CD4-positive, alpha-beta T cell treated with Interleukin-10 for 1 hour (primary cell): Measurements from ENCODE around the gene NDUFA3.

Source experiments
- DNase-seq: peaks from one replicate; pipeline ENCODE4 v3.0.0-alpha.2; 2020

NDUFA3 gene

DNA sequence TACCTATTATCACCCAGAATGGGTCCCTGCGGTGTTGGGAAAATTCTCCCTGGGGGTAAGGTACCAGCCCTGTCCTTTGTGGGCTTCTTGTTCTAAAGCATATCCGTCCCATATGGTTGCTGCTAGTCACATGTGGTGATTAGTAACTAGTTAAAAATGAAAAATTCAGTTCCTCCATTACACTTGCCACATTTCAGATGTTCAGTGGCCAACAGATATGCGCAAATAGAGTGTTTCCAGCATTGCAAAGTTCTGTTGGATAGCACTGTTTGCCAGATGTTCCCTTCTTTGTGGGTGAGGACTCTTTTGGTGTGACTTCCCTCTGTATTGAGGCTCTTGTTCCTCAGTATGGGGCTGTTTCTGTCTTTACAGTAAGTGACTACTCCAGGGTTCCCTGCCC is 38.7 kb downstream of the NDUFA3 start:
- no peak for DNase-seq

GRCh38 chr19:54142166-54142780 is 39.6 kb downstream of the NDUFA3 start:
- DNase-seq, result no peak

- DNase-seq, result no peak
Measured at GRCh38 chr19:54145541-54146158, 43.0 kb downstream of the NDUFA3 start.

- no peak for DNase-seq
Measured at GRCh38 chr19:54147676-54148075, 45.0 kb downstream of the NDUFA3 start.

DNA sequence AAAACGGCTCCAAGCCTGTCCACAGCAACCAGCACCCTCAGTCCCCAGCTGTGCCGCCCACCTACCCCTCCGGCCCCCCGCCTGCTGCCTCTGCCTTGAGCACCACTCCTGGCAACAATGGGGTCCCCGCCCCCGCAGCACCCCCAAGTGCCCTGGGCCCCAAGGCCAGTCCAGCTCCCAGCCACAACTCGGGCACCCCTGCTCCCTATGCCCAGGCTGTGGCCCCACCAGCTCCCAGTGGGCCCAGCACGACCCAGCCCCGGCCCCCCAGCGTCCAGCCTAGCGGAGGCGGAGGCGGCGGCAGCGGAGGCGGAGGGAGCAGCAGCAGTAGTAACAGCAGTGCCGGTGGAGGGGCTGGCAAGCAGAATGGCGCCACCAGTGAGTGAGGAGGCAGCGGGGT is 45.5 kb downstream of the NDUFA3 start:
- no peak for DNase-seq

GRCh38 chr19:54149021-54149812 is 46.6 kb downstream of the NDUFA3 start:
- no peak for DNase-seq

GRCh38 chr19:54151362-54152035 is 48.8 kb downstream of the NDUFA3 start:
- DNase-seq, result no peak

- no peak for DNase-seq
Measured at GRCh38 chr19:54152267-54152666, 49.6 kb downstream of the NDUFA3 start.

GRCh38 chr19:54152878-54153524 is 50.3 kb downstream of the NDUFA3 start:
- no peak for DNase-seq

GRCh38 chr19:54153731-54154326 is 51.2 kb downstream of the NDUFA3 start:
- DNase-seq, result no peak

GRCh38 chr19:54154603-54155345 is 52.1 kb downstream of the NDUFA3 start:
- peak; percentile 50 for DNase-seq

GRCh38 chr19:54155694-54156093 is 53.0 kb downstream of the NDUFA3 start:
- DNase-seq, result no peak

- DNase-seq, result no peak
Measured at GRCh38 chr19:54156490-54156889, 53.8 kb downstream of the NDUFA3 start.

GRCh38 chr19:54156953-54157352 is 54.3 kb downstream of the NDUFA3 start:
- no peak for DNase-seq
